Measurements from ENCODE around the gene TBC1D2B. TPM values are rescaled to one million over a fixed set of nuclear protein-coding genes. Genes with fewer than 3 reads are reported as not detected.
"Not testable (repeated sequence)": the region's sequence is repeated elsewhere in the genome, so short reads cannot be mapped to it uniquely, and the experiment has no call there.

TBC1D2B gene
- total RNA-seq, 1 donor = 52.2 TPM

DNA sequence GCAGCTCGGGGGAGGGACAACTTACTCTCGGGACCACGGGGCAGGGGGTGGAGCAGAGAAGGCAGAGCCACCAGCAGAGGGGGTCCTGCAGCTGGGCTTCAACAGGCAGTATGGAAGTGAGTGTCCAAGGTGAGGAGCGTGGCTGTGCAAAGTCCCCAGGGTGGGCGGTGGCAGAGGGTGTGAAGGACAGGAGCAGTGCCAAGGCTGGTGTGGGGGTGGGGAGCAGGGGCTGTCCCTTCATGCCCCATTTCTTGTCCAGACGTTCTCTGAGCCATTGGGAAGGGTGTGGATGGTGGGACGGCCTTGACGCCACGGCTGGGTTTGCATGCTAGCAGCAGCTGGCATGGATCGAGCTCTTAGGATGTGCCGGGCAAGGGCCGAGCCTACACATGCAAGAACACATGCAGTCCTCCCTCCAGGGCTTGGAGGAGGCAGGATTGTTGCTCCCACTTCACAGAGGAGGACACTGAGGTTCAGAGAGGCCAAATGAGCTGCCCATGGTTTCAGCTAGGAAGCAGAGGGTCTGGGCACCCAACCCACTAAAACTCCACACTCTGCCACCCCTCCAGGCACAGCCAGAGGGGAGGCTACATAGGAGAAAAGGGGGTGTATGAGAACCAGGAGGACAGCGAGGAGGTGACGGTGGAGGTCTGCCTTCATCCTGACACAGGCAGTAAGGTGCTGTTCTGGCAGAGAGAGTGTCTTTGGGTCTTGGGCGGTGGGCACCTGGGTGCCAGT, 93.6 kb downstream of the TBC1D2B start:
- TF ChIP-seq, protein P1, sequence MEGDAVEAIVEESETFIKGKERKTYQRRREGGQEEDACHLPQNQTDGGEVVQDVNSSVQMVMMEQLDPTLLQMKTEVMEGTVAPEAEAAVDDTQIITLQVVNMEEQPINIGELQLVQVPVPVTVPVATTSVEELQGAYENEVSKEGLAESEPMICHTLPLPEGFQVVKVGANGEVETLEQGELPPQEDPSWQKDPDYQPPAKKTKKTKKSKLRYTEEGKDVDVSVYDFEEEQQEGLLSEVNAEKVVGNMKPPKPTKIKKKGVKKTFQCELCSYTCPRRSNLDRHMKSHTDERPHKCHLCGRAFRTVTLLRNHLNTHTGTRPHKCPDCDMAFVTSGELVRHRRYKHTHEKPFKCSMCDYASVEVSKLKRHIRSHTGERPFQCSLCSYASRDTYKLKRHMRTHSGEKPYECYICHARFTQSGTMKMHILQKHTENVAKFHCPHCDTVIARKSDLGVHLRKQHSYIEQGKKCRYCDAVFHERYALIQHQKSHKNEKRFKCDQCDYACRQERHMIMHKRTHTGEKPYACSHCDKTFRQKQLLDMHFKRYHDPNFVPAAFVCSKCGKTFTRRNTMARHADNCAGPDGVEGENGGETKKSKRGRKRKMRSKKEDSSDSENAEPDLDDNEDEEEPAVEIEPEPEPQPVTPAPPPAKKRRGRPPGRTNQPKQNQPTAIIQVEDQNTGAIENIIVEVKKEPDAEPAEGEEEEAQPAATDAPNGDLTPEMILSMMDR (IDR thresholded peaks at IDR 0.05; ENCODE audit: insufficient read depth, low read depth, low read length) = peak; percentile 24
- no peak for DNase-seq (ENCODE audit: low read depth)

GRCh38 chr15:77983091-77983707, 94.3 kb downstream of the TBC1D2B start:
- no peak overlapping the region for H3K4me3 ChIP-seq (ENCODE audit: low read depth, low read length)
- no peak for DNase-seq (ENCODE audit: low read depth)
- TF ChIP-seq, protein P1 (IDR thresholded peaks at IDR 0.05; ENCODE audit: insufficient read depth, low read depth, low read length) = no peak

More for the DNA sequence above, 93.6 kb downstream of the TBC1D2B start:
- no peak overlapping the region for H3K4me3 ChIP-seq (ENCODE audit: low read depth, low read length)

DNA sequence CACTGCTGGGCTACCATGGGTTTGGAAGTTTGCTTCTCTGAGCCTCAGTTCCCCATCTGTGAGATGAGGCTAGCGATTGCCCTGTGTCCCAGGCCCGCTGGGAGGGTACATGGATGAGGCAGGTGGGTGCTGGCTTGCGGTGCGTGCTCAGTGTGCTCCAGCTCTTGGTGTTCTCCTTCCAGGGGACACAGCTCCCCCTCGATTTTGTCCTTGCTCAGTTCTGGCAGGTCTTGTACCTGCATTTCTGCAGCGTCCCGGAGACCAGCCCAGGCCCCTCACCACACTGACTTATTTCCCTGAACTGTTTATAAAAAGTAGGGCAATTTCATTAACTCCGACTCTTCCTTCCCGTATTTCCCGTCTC, 95.4 kb downstream of the TBC1D2B start:
- TF ChIP-seq, protein P1 (IDR thresholded peaks at IDR 0.05; ENCODE audit: insufficient read depth, low read depth, low read length) = no peak
- no peak for DNase-seq (ENCODE audit: low read depth)

GRCh38 chr15:77981281-77982126, 96.0 kb downstream of the TBC1D2B start:
- DNase-seq (ENCODE audit: low read depth) = no peak
- TF ChIP-seq, protein P1 (IDR thresholded peaks at IDR 0.05; ENCODE audit: insufficient read depth, low read depth, low read length) = no peak
- H3K4me3 ChIP-seq (ENCODE audit: low read depth, low read length) = no peak overlapping the region

More for the DNA sequence above, 95.4 kb downstream of the TBC1D2B start:
- H3K4me3 ChIP-seq (ENCODE audit: low read depth, low read length) = no peak overlapping the region

DNA sequence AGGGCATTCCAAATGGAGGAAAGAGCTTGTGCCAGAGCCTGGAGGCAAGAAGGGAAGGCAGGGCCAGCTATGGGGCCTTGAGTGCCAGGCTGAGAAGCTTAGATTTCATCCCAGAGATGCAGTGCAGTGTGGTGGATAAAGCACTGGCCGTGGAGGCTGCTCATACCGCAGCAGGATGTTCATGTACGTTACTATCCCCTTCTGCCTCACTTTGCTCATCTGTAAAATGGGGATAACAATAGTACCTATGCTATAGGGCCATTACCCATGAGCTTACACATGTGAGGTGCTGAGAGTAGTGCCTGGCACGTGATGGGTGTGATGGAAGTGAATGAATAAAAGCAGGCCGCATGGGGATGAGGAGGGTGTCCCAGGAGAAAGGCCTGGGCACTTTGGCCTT, 96.8 kb downstream of the TBC1D2B start:
- DNase-seq (ENCODE audit: low read depth); H3K4me3 ChIP-seq (ENCODE audit: low read depth, low read length): not testable (repeated sequence)

GRCh38 chr15:77980098-77980497, 97.4 kb downstream of the TBC1D2B start:
- no peak overlapping the region for H3K4me3 ChIP-seq (ENCODE audit: low read depth, low read length)
- no peak for DNase-seq (ENCODE audit: low read depth)
- TF ChIP-seq, protein P1 (IDR thresholded peaks at IDR 0.05; ENCODE audit: insufficient read depth, low read depth, low read length) = no peak

DNA sequence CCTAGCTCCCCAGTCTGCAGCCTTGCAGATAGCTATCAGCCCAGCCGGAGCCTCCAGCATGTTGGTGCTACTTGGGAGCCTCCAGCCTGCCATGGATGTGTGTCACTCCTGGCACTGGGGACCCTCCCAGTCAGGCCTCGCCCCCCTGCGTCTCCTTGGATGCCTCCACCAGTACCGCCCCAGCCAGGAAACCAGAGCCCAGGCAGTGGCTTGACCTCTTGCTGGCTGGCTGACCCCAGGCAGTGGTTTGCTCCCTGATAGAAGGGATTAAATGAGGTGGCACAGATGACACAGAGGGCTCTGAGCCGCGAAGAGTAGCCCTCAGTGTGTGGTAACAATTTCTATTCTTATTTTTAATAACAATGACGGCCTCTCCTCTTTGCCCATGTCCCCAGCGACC, 98.4 kb downstream of the TBC1D2B start:
- not testable (repeated sequence) for H3K4me3 ChIP-seq (ENCODE audit: low read depth, low read length); DNase-seq (ENCODE audit: low read depth)

GRCh38 chr15:77978759-77979145, 98.8 kb downstream of the TBC1D2B start:
- not testable (repeated sequence) for DNase-seq (ENCODE audit: low read depth); H3K4me3 ChIP-seq (ENCODE audit: low read depth, low read length)

DNA sequence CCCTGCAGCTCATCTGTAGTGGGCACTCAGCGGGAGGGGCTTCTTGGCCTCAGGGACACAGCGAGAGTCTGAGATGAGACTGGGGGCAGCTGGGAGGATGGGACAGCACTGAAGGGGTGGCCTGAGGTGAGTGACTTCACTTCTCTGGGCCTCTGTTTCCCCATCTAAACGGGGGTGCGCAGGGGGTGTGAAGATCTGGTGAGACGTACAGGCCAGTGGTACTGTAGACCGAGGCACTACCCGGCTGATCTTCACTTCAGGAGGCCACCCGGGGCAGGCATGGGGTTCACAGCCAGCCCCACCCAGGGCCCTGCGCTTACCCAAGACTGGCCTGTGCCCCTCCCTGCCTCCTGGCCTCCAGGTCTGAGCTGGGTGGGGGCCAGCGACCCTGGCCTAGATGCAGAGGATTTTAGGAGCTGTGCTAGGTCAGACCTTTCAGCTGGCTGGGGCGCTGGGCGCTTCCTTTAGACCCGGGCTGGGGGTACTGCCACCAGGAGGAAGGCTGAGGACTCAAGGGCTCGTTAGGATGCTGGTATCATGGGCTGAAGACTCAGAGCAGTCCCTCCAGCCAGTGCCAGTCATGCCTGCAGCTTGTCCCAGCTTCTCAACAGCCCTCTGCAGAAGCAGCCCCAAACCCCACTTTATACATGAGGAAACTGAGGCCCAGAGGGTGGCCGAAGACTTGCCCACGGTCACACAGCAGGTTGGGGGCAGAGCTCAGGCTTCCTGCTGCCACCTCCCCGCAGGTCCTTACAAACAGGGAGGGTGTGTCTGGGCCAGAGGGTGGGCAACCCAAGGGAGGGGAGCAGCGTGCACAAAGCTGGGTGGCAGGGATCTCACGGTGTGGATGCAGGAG, 99.4 kb downstream of the TBC1D2B start:
- H3K4me3 ChIP-seq (ENCODE audit: low read depth, low read length); DNase-seq (ENCODE audit: low read depth): not testable (repeated sequence)

GRCh38 chr15:77976760-77977525, 100.6 kb downstream of the TBC1D2B start:
- DNase-seq (ENCODE audit: low read depth); H3K4me3 ChIP-seq (ENCODE audit: low read depth, low read length): not testable (repeated sequence)
